HepG2 (cell line): Measurements from ENCODE around the gene SNRPD1. TPM values are rescaled to one million over a fixed set of nuclear protein-coding genes. Genes with fewer than 3 reads are reported as not detected.
A peak's percentile ranks its signal among the peaks of the same experiment; 100 is the strongest.

Source experiments
- ARID3A ChIP-seq: IDR thresholded peaks from 2 replicates; pipeline ENCODE4 v1.6.1; 2012; ENCODE audit warnings: low read depth, low read length, improper control_type of control experiment
- CEBPZ ChIP-seq: IDR thresholded peaks from 2 replicates; pipeline ENCODE4 v1.6.1; 2012; ENCODE audit warnings: low read length, improper control_type of control experiment
- EED ChIP-seq: sonication (generic); formaldehyde crosslinking; IDR thresholded peaks from 2 replicates; pipeline ENCODE4 v1.5.0; 2020; ENCODE audit warnings: mild to moderate bottlenecking, missing genetic modification reagents
- ETV5 ChIP-seq: IDR thresholded peaks from 2 replicates; pipeline ENCODE4 v1.6.1; 2018; ENCODE audit warnings: missing biosample characterization, missing genetic modification reagents, inconsistent platforms, borderline replicate concordance
- FOXK2 ChIP-seq: fragments of 450-650 bp; IDR thresholded peaks from 2 replicates; pipeline ENCODE4 v1.6.1; 2016
- NFKB2 ChIP-seq: sonication (generic); formaldehyde crosslinking; IDR thresholded peaks from 2 replicates; pipeline ENCODE4 v1.4.0; 2020; ENCODE audit warnings: missing genetic modification reagents, borderline replicate concordance
- POLR2AphosphoS2 ChIP-seq: IDR thresholded peaks from 2 replicates; pipeline ENCODE4 v1.6.1; 2011; ENCODE audit warnings: low read depth, low read length, improper control_type of control experiment
- PRDM4 ChIP-seq: sonication (generic); formaldehyde crosslinking; IDR thresholded peaks from 2 replicates; pipeline ENCODE4 v1.9.0; 2021; ENCODE audit warnings: missing genetic modification reagents, borderline replicate concordance
- RFX5 ChIP-seq: IDR thresholded peaks from 2 replicates; pipeline ENCODE4 v1.6.1; 2011; ENCODE audit warnings: low read depth, low read length, improper control_type of control experiment
- SNAI1 ChIP-seq: sonication (generic); formaldehyde crosslinking; IDR thresholded peaks from 2 replicates; pipeline ENCODE4 v1.5.0; 2020; ENCODE audit warnings: mild to moderate bottlenecking, missing genetic modification reagents, borderline replicate concordance
- SOX5 ChIP-seq: IDR thresholded peaks from 2 replicates; pipeline ENCODE4 v1.6.1; 2016; ENCODE audit warnings: borderline replicate concordance
- SP140L ChIP-seq: sonication (generic); formaldehyde crosslinking; IDR thresholded peaks from 2 replicates; pipeline ENCODE4 v1.4.0; 2020; ENCODE audit warnings: missing genetic modification reagents, borderline replicate concordance
- SRF ChIP-seq: IDR thresholded peaks from 2 replicates; pipeline ENCODE4 v1.6.1; 2011; ENCODE audit warnings: mild to moderate bottlenecking, low read depth, low read length, moderate library complexity
- TAF15 ChIP-seq: fragments of 200-400 bp; formaldehyde crosslinking; IDR thresholded peaks from one replicate; pipeline ENCODE4 v1.6.1; 2018; ENCODE audit warnings: mild to moderate bottlenecking, low read depth, low read length; ENCODE audit not compliant: poor library complexity, severe bottlenecking
- U2AF2 ChIP-seq: fragments of 200-400 bp; formaldehyde crosslinking; IDR thresholded peaks from 2 replicates; pipeline ENCODE4 v1.6.1; 2017; ENCODE audit warnings: low read depth, mild to moderate bottlenecking, low read length
- ZBTB1 ChIP-seq: sonication (generic); formaldehyde crosslinking; IDR thresholded peaks from 2 replicates; pipeline ENCODE4 v1.4.0; 2020; ENCODE audit warnings: missing genetic modification reagents, borderline replicate concordance
- ZNF10 ChIP-seq: sonication (generic); formaldehyde crosslinking; IDR thresholded peaks from 2 replicates; pipeline ENCODE4 v1.4.0; 2020; ENCODE audit warnings: mild to moderate bottlenecking, low read depth, missing genetic modification reagents, borderline replicate concordance
- ZNF138 ChIP-seq: sonication (generic); formaldehyde crosslinking; IDR thresholded peaks from 2 replicates; pipeline ENCODE4 v1.5.0; 2020; ENCODE audit warnings: mild to moderate bottlenecking, low read depth, missing genetic modification reagents
- ZNF678 ChIP-seq: sonication (generic); formaldehyde crosslinking; IDR thresholded peaks from 2 replicates; pipeline ENCODE4 v1.4.0; 2020; ENCODE audit warnings: mild to moderate bottlenecking, missing genetic modification reagents
- ZNF724P ChIP-seq: sonication (generic); formaldehyde crosslinking; IDR thresholded peaks from 2 replicates; pipeline ENCODE4 v1.8.0; 2022; ENCODE audit warnings: missing genetic modification reagents, borderline replicate concordance
- ZNF773 ChIP-seq: sonication (generic); formaldehyde crosslinking; IDR thresholded peaks from 2 replicates; pipeline ENCODE4 v1.4.0; 2020; ENCODE audit warnings: missing genetic modification reagents, borderline replicate concordance
- ZNF781 ChIP-seq: sonication (generic); formaldehyde crosslinking; IDR thresholded peaks from 2 replicates; pipeline ENCODE4 v1.5.1; 2020; ENCODE audit warnings: borderline replicate concordance, mild to moderate bottlenecking, missing genetic modification reagents; ENCODE audit errors: not compliant biosample characterization
- polyA plus RNA-seq, 8 experiments: library from polyadenylated mRNA; depleted of rRNA in 3 of 8; stranded (reverse) in 7 of 8; unstranded in 1 of 8; fragments of >200 nt; fragmentation: Illumina TruSeq in 4 of 8; extraction: Trizol in 4 of 8; gene quantifications; 2 replicates each; pipeline versions ENCODE4 v1.2.1 to v1.2.3, GENCODE V29; 2011 to 2016; ENCODE audit warnings: low read depth in 4 of 8, missing spikeins in 1 of 8, mixed read lengths in 1 of 8; ENCODE audit not compliant: insufficient read depth in 1 of 8
- total RNA-seq, 5 experiments: library from RNA; depleted of rRNA; stranded (reverse); fragments of >200 nt; fragmentation: Illumina TruSeq; extraction: Trizol; gene quantifications; 2 replicates each; pipeline ENCODE4 v1.2.3, GENCODE V29; 2016; ENCODE audit warnings: low read depth in 1 of 5

SNRPD1 gene
- total and polyA plus RNA-seq, 2 of the 13 experiments (the other 11 are each of a cell fraction or from before 2014, with no cell fraction given): 22.7 to 275 TPM

- TF ChIP-seq FOXK2 (no peak), SNAI1 (peak; percentile 86), ZNF10 (no peak), POLR2AphosphoS2 (no peak), U2AF2 (no peak), EED (CRISPR knock-in tag) (peak; percentile 91; the same call in 1 of the 2 replicates), ZNF724P (CRISPR knock-in tag) (peak; percentile 96), ZNF138 (peak; percentile 94), TAF15 (no peak), ZNF781 (peak; percentile 95), NFKB2 (CRISPR knock-in tag) (peak; percentile 97), ETV5 (CRISPR knock-in tag) (peak; percentile 97), SOX5 (peak; percentile 68; the same call in 1 of the 2 replicates), CEBPZ (no peak), ZNF773 (CRISPR knock-in tag) (no peak; the same call in 1 of the 2 replicates), RFX5 (0 out of 2 replicates have a peak, but pooled peaks have one; percentile 48), ZNF678 (CRISPR knock-in tag) (peak; percentile 82; the same call in 1 of the 2 replicates), ZBTB1 (CRISPR knock-in tag) (no peak), SP140L (CRISPR knock-in tag) (no peak), ARID3A (peak; percentile 55; the same call in 1 of the 2 replicates), SRF (no peak), PRDM4 (CRISPR knock-in tag) (peak; percentile 71; the same call in 1 of the 2 replicates)
These were observed at the start of gene SNRPD1 (continued) for GRCh38 chr18:21612125-21613039.
